Measurements from ENCODE around the gene SH3PXD2A.

SH3PXD2A gene

GRCh38 chr10:103871006-103871405 lies 15.6 kb upstream of the SH3PXD2A start:
- H3K36me3 ChIP-seq (ENCODE audit: control insufficient read depth, insufficient read depth, low read length) = no peaks in the 10 kb centered on the region
- TF ChIP-seq CTCF (IDR thresholded peaks at IDR 0.05) = no peak
- no peak overlapping the region for H3K27ac ChIP-seq
- H3K4me3 ChIP-seq (ENCODE audit: low read depth, low read length) = no peak overlapping the region
- H3K9ac ChIP-seq = no peak overlapping the region
- no peak overlapping the region for H2AFZ ChIP-seq
- no peaks in the 10 kb centered on the region for H3K27me3 ChIP-seq (ENCODE audit: control insufficient read depth, insufficient read depth, low read length)
- no peaks in the 10 kb centered on the region for H3K79me2 ChIP-seq
- H3K4me1 ChIP-seq = no peaks in the 10 kb centered on the region
- H3K9me3 ChIP-seq (ENCODE audit: control insufficient read depth, low read length) = no peaks in the 10 kb centered on the region
- H3K4me2 ChIP-seq (ENCODE audit: low read length) = no peak overlapping the region

GRCh38 chr10:103870516-103870915 lies 15.1 kb upstream of the SH3PXD2A start:
- no peaks in the 10 kb centered on the region for H3K9me3 ChIP-seq (ENCODE audit: control insufficient read depth, low read length)
- H3K27me3 ChIP-seq (ENCODE audit: control insufficient read depth, insufficient read depth, low read length) = no peaks in the 10 kb centered on the region
- no peaks in the 10 kb centered on the region for H3K36me3 ChIP-seq (ENCODE audit: control insufficient read depth, insufficient read depth, low read length)
- no peak overlapping the region for H3K9ac ChIP-seq
- no peak overlapping the region for H2AFZ ChIP-seq
- no peak for TF ChIP-seq CTCF (IDR thresholded peaks at IDR 0.05)
- H3K27ac ChIP-seq = no peak overlapping the region
- H3K4me3 ChIP-seq (ENCODE audit: low read depth, low read length) = no peak overlapping the region
- no peaks in the 10 kb centered on the region for H3K4me1 ChIP-seq
- H3K4me2 ChIP-seq (ENCODE audit: low read length) = no peak overlapping the region
- no peaks in the 10 kb centered on the region for H3K79me2 ChIP-seq

- no peak overlapping the region for H3K4me3 ChIP-seq (ENCODE audit: low read depth, low read length)
- H3K9me3 ChIP-seq (ENCODE audit: control insufficient read depth, low read length) = no peaks in the 10 kb centered on the region
- H2AFZ ChIP-seq = no peak overlapping the region
- H3K79me2 ChIP-seq = no peaks in the 10 kb centered on the region
- H3K9ac ChIP-seq = no peak overlapping the region
- H3K4me2 ChIP-seq (ENCODE audit: low read length) = no peak overlapping the region
- H3K4me1 ChIP-seq = no peaks in the 10 kb centered on the region
- H3K36me3 ChIP-seq (ENCODE audit: control insufficient read depth, insufficient read depth, low read length) = no peaks in the 10 kb centered on the region
- H3K27ac ChIP-seq = no peak overlapping the region
- TF ChIP-seq CTCF (IDR thresholded peaks at IDR 0.05) = no peak
- H3K27me3 ChIP-seq (ENCODE audit: control insufficient read depth, insufficient read depth, low read length) = no peaks in the 10 kb centered on the region
These were observed 14.0 kb upstream of the SH3PXD2A start for GRCh38 chr10:103869336-103869735.

GRCh38 chr10:103868200-103868599 lies 12.8 kb upstream of the SH3PXD2A start:
- no peak overlapping the region for H3K4me2 ChIP-seq (ENCODE audit: low read length)
- no peaks in the 10 kb centered on the region for H3K9me3 ChIP-seq (ENCODE audit: control insufficient read depth, low read length)
- H3K27ac ChIP-seq = no peak overlapping the region
- H3K36me3 ChIP-seq (ENCODE audit: control insufficient read depth, insufficient read depth, low read length) = no peaks in the 10 kb centered on the region
- no peaks in the 10 kb centered on the region for H3K4me1 ChIP-seq
- no peak overlapping the region for H2AFZ ChIP-seq
- H3K4me3 ChIP-seq (ENCODE audit: low read depth, low read length) = no peak overlapping the region
- no peaks in the 10 kb centered on the region for H3K27me3 ChIP-seq (ENCODE audit: control insufficient read depth, insufficient read depth, low read length)
- no peaks in the 10 kb centered on the region for H3K79me2 ChIP-seq
- H3K9ac ChIP-seq = no peak overlapping the region
- no peak for TF ChIP-seq CTCF (IDR thresholded peaks at IDR 0.05)

- Histone ChIP-seq H3K4me1 (no peaks in the 10 kb centered on the region), H3K4me2 (ENCODE audit: low read length) (no peak overlapping the region), H3K27me3 (ENCODE audit: control insufficient read depth, insufficient read depth, low read length) (no peaks in the 10 kb centered on the region), H2AFZ (no peak overlapping the region), H3K79me2 (no peaks in the 10 kb centered on the region), H3K36me3 (ENCODE audit: control insufficient read depth, insufficient read depth, low read length) (no peaks in the 10 kb centered on the region), H3K4me3 (ENCODE audit: low read depth, low read length) (no peak overlapping the region), H3K9ac (no peak overlapping the region), H3K9me3 (ENCODE audit: control insufficient read depth, low read length) (no peaks in the 10 kb centered on the region), H3K27ac (no peak overlapping the region)
- no peak for TF ChIP-seq CTCF (IDR thresholded peaks at IDR 0.05)
These were observed 6.1 kb upstream of the SH3PXD2A start for GRCh38 chr10:103861505-103861904.

All from parathyroid adenoma (tissue), 2 donors.